Hepatocyte (in vitro differentiated cells): ENCODE data around the gene CBX7. TPM values are rescaled to one million over a fixed set of nuclear protein-coding genes. Genes with fewer than 3 reads are reported as not detected.

ENCODE experiments used
- DNase-seq: peaks from one replicate; pipeline ENCODE4 v3.0.0-alpha.2; 2016; ENCODE audit warnings: low spot score
- H2AFZ ChIP-seq: fragments of 200-600 bp; sonication (generic); 2 replicates; pipeline ENCODE4 v1.6.0; 2016; ENCODE audit warnings: antibody characterized with exemption, mild to moderate bottlenecking
- H3K27ac ChIP-seq: fragments of 200-600 bp; sonication (generic); 2 replicates; pipeline ENCODE4 v1.5.1; 2016; ENCODE audit warnings: mild to moderate bottlenecking
- H3K27me3 ChIP-seq: fragments of 200-600 bp; sonication (generic); 2 replicates; pipeline ENCODE4 v1.6.1; 2016
- H3K36me3 ChIP-seq: fragments of 200-600 bp; sonication (generic); replicated peaks from 2 replicates; pipeline ENCODE4 v1.5.1; 2016; ENCODE audit warnings: low read depth; ENCODE audit not compliant: insufficient read depth
- H3K4me1 ChIP-seq: fragments of 200-600 bp; sonication (generic); 2 replicates; pipeline ENCODE4 v1.5.1; 2016; ENCODE audit warnings: mild to moderate bottlenecking, moderate library complexity; ENCODE audit not compliant: insufficient read depth
- H3K4me2 ChIP-seq: fragments of 200-600 bp; sonication (generic); 2 replicates; pipeline ENCODE4 v1.6.0; 2016
- H3K4me3 ChIP-seq: fragments of 200-600 bp; sonication (generic); 2 replicates; pipeline ENCODE4 v1.5.1; 2016; ENCODE audit warnings: mild to moderate bottlenecking
- H3K79me2 ChIP-seq: fragments of 200-600 bp; sonication (generic); 2 replicates; pipeline ENCODE4 v1.6.0; 2017; ENCODE audit warnings: mild to moderate bottlenecking
- H3K9me2 ChIP-seq: fragments of 200-600 bp; sonication (generic); replicated peaks from 2 replicates; pipeline ENCODE4 v1.6.0; 2017; ENCODE audit warnings: mild to moderate bottlenecking; ENCODE audit not compliant: insufficient read depth
- H3K9me3 ChIP-seq: fragments of 200-600 bp; sonication (generic); 2 replicates; pipeline ENCODE4 v1.5.1; 2016; ENCODE audit warnings: low read depth, mild to moderate bottlenecking
- H4K20me1 ChIP-seq: fragments of 200-600 bp; sonication (generic); 2 replicates; pipeline ENCODE4 v1.6.0; 2016; ENCODE audit warnings: mild to moderate bottlenecking; ENCODE audit not compliant: insufficient read depth, poor library complexity, severe bottlenecking
- CTCF ChIP-seq: fragments of 200-600 bp; sonication (generic); IDR thresholded peaks from 2 replicates; pipeline ENCODE4 v1.5.1; 2016; ENCODE audit warnings: antibody characterized with exemption, mild to moderate bottlenecking; ENCODE audit not compliant: poor library complexity
- EZH2 ChIP-seq: fragments of 200-600 bp; sonication (generic); IDR thresholded peaks from 2 replicates; pipeline ENCODE4 v1.6.1; 2016; ENCODE audit warnings: antibody characterized with exemption, mild to moderate bottlenecking, borderline replicate concordance
- EZH2phosphoT487 ChIP-seq: fragments of 200-600 bp; sonication (generic); IDR thresholded peaks from one replicate; pipeline ENCODE4 v1.6.1; 2018; ENCODE audit warnings: antibody characterized with exemption, mild to moderate bottlenecking, low read depth, moderate library complexity; ENCODE audit not compliant: unreplicated experiment, severe bottlenecking
- WGBS: methylation state at CpG from one replicate; pipeline ENCODE4 v1.1.6; 2016; ENCODE audit warnings: low lambda C conversion rate; ENCODE audit errors: missing lambda C conversion rate; 5-methylcytosine and 5-hydroxymethylcytosine counted together
- polyA plus RNA-seq: library from polyadenylated mRNA; unstranded; fragments of >200 nt; fragmentation: Nextera tagmentation; extraction: Ambion mirVana; gene quantifications from 2 replicates; pipeline ENCODE4 v1.2.1, GENCODE V29; 2016
- total RNA-seq: library from RNA; depleted of rRNA; stranded (reverse); fragments of >200 nt; gene quantifications from 2 replicates; pipeline ENCODE4 v1.2.3, GENCODE V29; 2014

CBX7 gene
- total and polyA plus RNA-seq, 2 experiments from 2014 or later, result 4.2 to 9.6 TPM

GRCh38 chr22:39135092-39135896 is 17.2 kb downstream of the CBX7 start:
- no peaks in the 10 kb centered on the region for H4K20me1 ChIP-seq
- no peaks in the 10 kb centered on the region for H3K79me2 ChIP-seq
- no peaks in the 10 kb centered on the region for H3K9me2 ChIP-seq
- H3K4me1 ChIP-seq, result peaks cover 7% of the 10 kb centered on the region
- no peak overlapping the region for H3K27ac ChIP-seq
- TF ChIP-seq CTCF, result peak; percentile 58
- TF ChIP-seq EZH2, result no peak
- H3K9me3 ChIP-seq, result no peaks in the 10 kb centered on the region
- H3K36me3 ChIP-seq, result no peaks in the 10 kb centered on the region
- WGBS, result 29% methylated on average over 15 of the region's 15 CpGs
- peak; percentile 77 for DNase-seq
- H3K4me3 ChIP-seq, result no peak overlapping the region
- no peak overlapping the region for H2AFZ ChIP-seq
- H3K4me2 ChIP-seq, result no peak overlapping the region
- H3K27me3 ChIP-seq, result no peaks in the 10 kb centered on the region

- no peaks in the 10 kb centered on the region for H3K36me3 ChIP-seq
- peaks cover 8% of the 10 kb centered on the region for H3K4me1 ChIP-seq
- no peak overlapping the region for H3K4me2 ChIP-seq
- H2AFZ ChIP-seq, result no peak overlapping the region
- TF ChIP-seq EZH2phosphoT487, result no peak
- TF ChIP-seq EZH2, result no peak
- H3K27me3 ChIP-seq, result no peaks in the 10 kb centered on the region
- no peaks in the 10 kb centered on the region for H3K9me3 ChIP-seq
- no peak overlapping the region for H3K4me3 ChIP-seq
- H3K9me2 ChIP-seq, result no peaks in the 10 kb centered on the region
- no peaks in the 10 kb centered on the region for H4K20me1 ChIP-seq
- H3K79me2 ChIP-seq, result no peaks in the 10 kb centered on the region
- 95% methylated on average over 24 of the region's 35 CpGs for WGBS
- DNase-seq, result no peak
- H3K27ac ChIP-seq, result no peak overlapping the region
Observed at GRCh38 chr22:39134366-39135091, 18.0 kb downstream of the CBX7 start.

GRCh38 chr22:39133871-39134270 is 18.6 kb downstream of the CBX7 start:
- 94% methylated on average over 17 of the region's 17 CpGs for WGBS
- no peaks in the 10 kb centered on the region for H3K79me2 ChIP-seq
- no peaks in the 10 kb centered on the region for H3K27me3 ChIP-seq
- no peaks in the 10 kb centered on the region for H4K20me1 ChIP-seq
- DNase-seq, result no peak
- peaks cover 11% of the 10 kb centered on the region for H3K4me1 ChIP-seq
- H3K4me2 ChIP-seq, result no peak overlapping the region
- no peaks in the 10 kb centered on the region for H3K9me2 ChIP-seq
- no peaks in the 10 kb centered on the region for H3K36me3 ChIP-seq
- H2AFZ ChIP-seq, result no peak overlapping the region
- H3K27ac ChIP-seq, result no peak overlapping the region
- TF ChIP-seq EZH2 (no peak), CTCF (no peak), EZH2phosphoT487 (no peak)
- H3K4me3 ChIP-seq, result no peak overlapping the region
- H3K9me3 ChIP-seq, result no peaks in the 10 kb centered on the region

- no peak overlapping the region for H2AFZ ChIP-seq
- H3K27me3 ChIP-seq, result no peaks in the 10 kb centered on the region
- no peak for DNase-seq
- WGBS, result 93% methylated on average over 22 of the region's 22 CpGs
- H3K27ac ChIP-seq, result no peak overlapping the region
- H3K79me2 ChIP-seq, result no peaks in the 10 kb centered on the region
- H3K9me3 ChIP-seq, result no peaks in the 10 kb centered on the region
- H4K20me1 ChIP-seq, result no peaks in the 10 kb centered on the region
- H3K4me3 ChIP-seq, result no peak overlapping the region
- TF ChIP-seq EZH2 (no peak), CTCF (no peak), EZH2phosphoT487 (no peak)
- no peaks in the 10 kb centered on the region for H3K9me2 ChIP-seq
- H3K4me1 ChIP-seq, result peaks cover 11% of the 10 kb centered on the region
- no peak overlapping the region for H3K4me2 ChIP-seq
- H3K36me3 ChIP-seq, result no peaks in the 10 kb centered on the region
Observed at GRCh38 chr22:39132871-39133524, 19.5 kb downstream of the CBX7 start.
